ENCODE measurements around the gene BANP.
"Not testable (repeated sequence)": the region's sequence is repeated elsewhere in the genome, so short reads cannot be mapped to it uniquely, and the experiment has no call there.

The BANP gene

DNA sequence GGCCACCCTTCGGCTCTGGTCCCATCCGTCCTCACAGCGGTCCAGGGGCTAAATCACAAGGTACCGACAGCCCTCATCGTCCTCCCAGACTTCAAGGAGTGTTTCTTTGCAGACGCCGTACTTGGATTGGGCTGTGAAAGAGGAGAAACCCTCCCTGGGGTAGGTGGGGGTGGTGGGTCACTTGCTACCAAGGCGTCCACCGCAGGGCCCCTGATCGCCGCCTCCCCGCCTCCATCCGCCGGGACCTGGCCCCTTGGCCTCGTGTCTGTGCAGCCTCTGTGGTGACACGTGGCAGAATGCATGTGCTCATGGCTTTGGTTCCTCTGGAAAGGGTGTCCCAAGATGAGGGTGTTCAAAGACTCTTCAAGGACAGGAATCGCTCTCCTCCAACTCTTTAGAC is 151.4 kb downstream of the BANP start:
- Histone ChIP-seq H3K9me3 (ENCODE audit: insufficient read depth, low read length, severe bottlenecking) (no peaks in the 10 kb centered on the region), H3K36me3 (ENCODE audit: insufficient read depth, low read length) (no peaks in the 10 kb centered on the region), H3K4me3 (ENCODE audit: low read depth in 1 of 2, low read length in 2 of 2) (no peak overlapping the region), H3K27ac (ENCODE audit: low read length) (no peak overlapping the region), H4K20me1 (ENCODE audit: insufficient read depth, low read length) (no peaks in the 10 kb centered on the region), H3K79me2 (ENCODE audit: insufficient read depth, low read length) (no peaks in the 10 kb centered on the region), H3K27me3 (ENCODE audit: insufficient read depth, low read length, poor library complexity) (no peaks in the 10 kb centered on the region), H3K4me2 (ENCODE audit: insufficient read depth, low read length) (no peak overlapping the region), H3K9ac (ENCODE audit: low read depth, low read length) (no peak overlapping the region), H2AFZ (ENCODE audit: low read depth, low read length) (no peak overlapping the region), H3K4me1 (ENCODE audit: insufficient read depth, low read length) (no peaks in the 10 kb centered on the region)
- ATAC-seq (ENCODE audit: insufficient read depth, low read depth) = no peak
- TF ChIP-seq, protein P1, sequence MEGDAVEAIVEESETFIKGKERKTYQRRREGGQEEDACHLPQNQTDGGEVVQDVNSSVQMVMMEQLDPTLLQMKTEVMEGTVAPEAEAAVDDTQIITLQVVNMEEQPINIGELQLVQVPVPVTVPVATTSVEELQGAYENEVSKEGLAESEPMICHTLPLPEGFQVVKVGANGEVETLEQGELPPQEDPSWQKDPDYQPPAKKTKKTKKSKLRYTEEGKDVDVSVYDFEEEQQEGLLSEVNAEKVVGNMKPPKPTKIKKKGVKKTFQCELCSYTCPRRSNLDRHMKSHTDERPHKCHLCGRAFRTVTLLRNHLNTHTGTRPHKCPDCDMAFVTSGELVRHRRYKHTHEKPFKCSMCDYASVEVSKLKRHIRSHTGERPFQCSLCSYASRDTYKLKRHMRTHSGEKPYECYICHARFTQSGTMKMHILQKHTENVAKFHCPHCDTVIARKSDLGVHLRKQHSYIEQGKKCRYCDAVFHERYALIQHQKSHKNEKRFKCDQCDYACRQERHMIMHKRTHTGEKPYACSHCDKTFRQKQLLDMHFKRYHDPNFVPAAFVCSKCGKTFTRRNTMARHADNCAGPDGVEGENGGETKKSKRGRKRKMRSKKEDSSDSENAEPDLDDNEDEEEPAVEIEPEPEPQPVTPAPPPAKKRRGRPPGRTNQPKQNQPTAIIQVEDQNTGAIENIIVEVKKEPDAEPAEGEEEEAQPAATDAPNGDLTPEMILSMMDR (IDR thresholded peaks at IDR 0.05; ENCODE audit: borderline replicate concordance, extremely low read depth, low read length, poor library complexity, severe bottlenecking) = no peak
- TF ChIP-seq EZH2 (IDR thresholded peaks at IDR 0.05; ENCODE audit: borderline replicate concordance, low read depth, low read length, severe bottlenecking) = no peak
- no peak for DNase-seq

DNA sequence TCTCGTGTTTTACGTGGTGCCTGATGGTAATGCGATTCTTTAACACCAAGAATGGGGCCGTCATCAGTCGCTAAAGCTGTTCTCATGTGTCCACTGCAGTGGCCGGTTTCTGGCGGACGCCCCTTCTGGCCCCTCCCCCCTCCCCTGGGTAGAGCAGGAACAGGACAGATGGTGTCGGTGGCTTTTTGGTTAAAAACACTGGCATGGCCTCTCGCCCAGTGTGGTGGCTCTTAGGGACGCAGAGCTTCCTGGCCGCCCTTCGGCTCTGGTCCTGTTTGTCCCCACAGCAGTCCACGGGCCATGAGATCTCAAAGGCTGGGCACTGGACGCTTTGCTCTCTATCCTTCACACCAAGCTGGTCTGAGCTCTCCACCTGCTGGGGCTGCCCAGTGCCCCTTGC is 151.8 kb downstream of the BANP start:
- Histone ChIP-seq H3K27me3 (ENCODE audit: insufficient read depth, low read length, poor library complexity) (no peaks in the 10 kb centered on the region), H3K4me2 (ENCODE audit: insufficient read depth, low read length) (no peak overlapping the region), H2AFZ (ENCODE audit: low read depth, low read length) (no peak overlapping the region), H3K79me2 (ENCODE audit: insufficient read depth, low read length) (no peaks in the 10 kb centered on the region), H3K4me1 (ENCODE audit: insufficient read depth, low read length) (no peaks in the 10 kb centered on the region), H4K20me1 (ENCODE audit: insufficient read depth, low read length) (no peaks in the 10 kb centered on the region), H3K27ac (ENCODE audit: low read length) (no peak overlapping the region), H3K4me3 (ENCODE audit: low read depth in 1 of 2, low read length in 2 of 2) (no peak overlapping the region), H3K9me3 (ENCODE audit: insufficient read depth, low read length, severe bottlenecking) (no peaks in the 10 kb centered on the region), H3K36me3 (ENCODE audit: insufficient read depth, low read length) (no peaks in the 10 kb centered on the region), H3K9ac (ENCODE audit: low read depth, low read length) (no peak overlapping the region)
- DNase-seq (no peak), ATAC-seq (ENCODE audit: insufficient read depth, low read depth) (no peak)
- TF ChIP-seq, protein P1 (IDR thresholded peaks at IDR 0.05; ENCODE audit: borderline replicate concordance, extremely low read depth, low read length, poor library complexity, severe bottlenecking) = no peak
- TF ChIP-seq EZH2 (IDR thresholded peaks at IDR 0.05; ENCODE audit: borderline replicate concordance, low read depth, low read length, severe bottlenecking) = no peak

DNA sequence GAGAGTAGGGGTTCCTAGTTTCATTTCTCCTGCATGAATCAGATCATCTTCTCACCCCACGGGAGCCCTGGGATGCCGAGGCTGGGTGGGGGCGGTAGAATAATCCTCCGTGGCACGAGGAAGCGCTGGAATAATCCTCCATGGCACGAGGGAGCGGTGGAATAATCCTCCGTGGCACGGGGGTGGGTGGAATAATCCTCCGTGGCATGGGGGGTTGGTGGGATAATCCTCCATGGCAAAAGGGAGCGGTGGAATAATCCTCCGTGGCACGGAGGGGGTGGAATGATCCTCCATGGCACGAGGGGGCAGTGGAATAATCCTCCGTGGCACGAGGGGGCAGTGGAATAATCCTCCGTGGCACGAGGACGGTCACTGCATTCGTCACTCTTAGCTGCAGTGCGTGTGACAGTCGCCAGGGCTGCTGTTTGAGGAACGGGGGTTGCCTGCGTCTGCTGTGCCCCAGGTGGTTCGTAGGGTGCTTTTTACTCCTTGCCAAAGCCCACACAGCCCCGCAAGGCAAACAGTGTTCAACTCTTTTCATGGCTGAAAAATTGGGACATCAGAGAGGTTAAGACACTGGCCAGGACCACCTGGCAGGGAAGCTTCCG is 152.5 kb downstream of the BANP start:
- Histone ChIP-seq H3K27me3 (ENCODE audit: insufficient read depth, low read length, poor library complexity) (no peaks in the 10 kb centered on the region), H3K9me3 (ENCODE audit: insufficient read depth, low read length, severe bottlenecking) (no peaks in the 10 kb centered on the region), H3K27ac (ENCODE audit: low read length) (no peak overlapping the region), H3K4me2 (ENCODE audit: insufficient read depth, low read length) (no peak overlapping the region), H4K20me1 (ENCODE audit: insufficient read depth, low read length) (no peaks in the 10 kb centered on the region), H3K4me1 (ENCODE audit: insufficient read depth, low read length) (no peaks in the 10 kb centered on the region), H3K79me2 (ENCODE audit: insufficient read depth, low read length) (no peaks in the 10 kb centered on the region), H3K36me3 (ENCODE audit: insufficient read depth, low read length) (no peaks in the 10 kb centered on the region), H2AFZ (ENCODE audit: low read depth, low read length) (no peak overlapping the region), H3K4me3 (ENCODE audit: low read depth in 1 of 2, low read length in 2 of 2) (no peak overlapping the region), H3K9ac (ENCODE audit: low read depth, low read length) (no peak overlapping the region)
- DNase-seq (no peak), ATAC-seq (ENCODE audit: insufficient read depth, low read depth) (no peak)
- TF ChIP-seq, protein P1 (IDR thresholded peaks at IDR 0.05; ENCODE audit: borderline replicate concordance, extremely low read depth, low read length, poor library complexity, severe bottlenecking) = no peak
- TF ChIP-seq EZH2 (IDR thresholded peaks at IDR 0.05; ENCODE audit: borderline replicate concordance, low read depth, low read length, severe bottlenecking) = no peak

DNA sequence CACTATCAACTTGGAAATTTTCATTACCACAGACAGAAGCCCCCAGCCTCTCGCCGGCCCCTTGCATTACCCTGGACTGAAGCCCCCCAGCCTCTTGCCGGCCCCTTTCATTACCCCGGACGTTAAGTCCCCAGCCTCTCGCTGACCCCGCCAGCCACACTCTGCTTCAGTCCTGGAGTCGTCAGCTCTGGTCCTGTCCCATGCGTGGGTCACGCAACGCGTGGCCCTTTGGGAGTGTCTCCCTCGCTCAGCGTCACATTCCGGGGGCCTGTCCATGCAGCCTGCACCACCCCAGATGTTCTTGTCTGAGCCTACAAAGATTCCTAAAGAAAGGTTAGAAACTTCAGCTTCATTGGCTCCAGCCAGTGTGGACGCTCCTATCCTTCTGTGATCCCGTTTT is 153.1 kb downstream of the BANP start:
- not testable (repeated sequence) for H3K27ac ChIP-seq (ENCODE audit: low read length); H3K79me2 ChIP-seq (ENCODE audit: insufficient read depth, low read length); H4K20me1 ChIP-seq (ENCODE audit: insufficient read depth, low read length); H3K36me3 ChIP-seq (ENCODE audit: insufficient read depth, low read length); DNase-seq; H3K4me1 ChIP-seq (ENCODE audit: insufficient read depth, low read length); H3K4me3 ChIP-seq (ENCODE audit: low read depth in 1 of 2, low read length in 2 of 2); H3K27me3 ChIP-seq (ENCODE audit: insufficient read depth, low read length, poor library complexity); ATAC-seq (ENCODE audit: insufficient read depth, low read depth); H3K4me2 ChIP-seq (ENCODE audit: insufficient read depth, low read length); H2AFZ ChIP-seq (ENCODE audit: low read depth, low read length); H3K9ac ChIP-seq (ENCODE audit: low read depth, low read length); H3K9me3 ChIP-seq (ENCODE audit: insufficient read depth, low read length, severe bottlenecking)

DNA sequence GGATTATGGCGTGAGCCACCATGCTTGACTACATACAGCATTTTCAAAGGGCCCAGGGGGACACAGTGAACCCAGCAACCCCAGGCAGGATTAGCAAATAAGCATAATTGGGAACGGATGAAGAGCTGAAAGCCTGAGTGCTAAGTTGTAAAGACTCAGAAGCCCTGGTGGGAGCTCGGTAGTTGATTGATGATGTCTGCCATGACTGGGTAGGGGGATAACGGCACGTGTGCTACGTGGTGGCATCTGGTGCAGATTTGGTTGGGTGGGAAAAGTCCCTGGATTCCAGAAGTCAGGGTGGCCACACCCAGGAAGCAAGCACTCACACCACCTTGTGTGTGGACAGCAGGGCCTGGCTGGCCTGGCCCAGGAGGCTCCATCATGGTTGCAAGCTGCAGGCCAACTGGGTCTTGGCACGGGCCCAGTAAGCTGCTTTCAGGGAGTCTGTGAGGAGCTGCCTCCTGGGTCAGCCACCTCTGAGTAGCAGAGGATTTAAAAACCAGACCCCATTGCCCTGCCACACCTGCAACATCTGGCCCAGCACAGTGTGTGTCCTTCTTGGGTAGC is 154.4 kb downstream of the BANP start:
- not testable (repeated sequence) for H3K4me1 ChIP-seq (ENCODE audit: insufficient read depth, low read length); H3K9me3 ChIP-seq (ENCODE audit: insufficient read depth, low read length, severe bottlenecking); H3K36me3 ChIP-seq (ENCODE audit: insufficient read depth, low read length); ATAC-seq (ENCODE audit: insufficient read depth, low read depth); H3K4me2 ChIP-seq (ENCODE audit: insufficient read depth, low read length); H4K20me1 ChIP-seq (ENCODE audit: insufficient read depth, low read length); H3K27me3 ChIP-seq (ENCODE audit: insufficient read depth, low read length, poor library complexity); H3K9ac ChIP-seq (ENCODE audit: low read depth, low read length); H3K27ac ChIP-seq (ENCODE audit: low read length); H3K4me3 ChIP-seq (ENCODE audit: low read depth in 1 of 2, low read length in 2 of 2); H3K79me2 ChIP-seq (ENCODE audit: insufficient read depth, low read length); DNase-seq; H2AFZ ChIP-seq (ENCODE audit: low read depth, low read length)

DNA sequence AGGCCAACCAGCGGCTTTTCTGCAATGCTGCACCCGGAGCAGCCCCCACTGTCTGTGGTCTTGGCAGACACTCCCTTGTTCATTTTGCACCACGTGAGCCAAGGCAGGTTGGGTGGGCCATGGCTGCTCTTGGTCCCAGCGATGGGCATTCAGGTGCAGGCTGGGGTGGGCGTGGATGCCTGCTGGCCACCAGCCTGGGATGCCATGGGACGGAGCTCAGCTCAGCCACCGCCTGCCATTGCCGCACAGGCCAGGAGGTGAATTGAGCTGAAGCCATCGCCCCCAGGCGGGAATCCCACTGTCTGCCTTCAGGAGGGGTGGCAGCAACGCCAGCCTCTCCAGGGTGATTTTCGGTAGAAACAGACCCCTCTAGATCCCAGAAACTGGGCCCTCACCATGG is 155.3 kb downstream of the BANP start:
- not testable (repeated sequence) for H3K27me3 ChIP-seq (ENCODE audit: insufficient read depth, low read length, poor library complexity); H3K4me2 ChIP-seq (ENCODE audit: insufficient read depth, low read length); H3K27ac ChIP-seq (ENCODE audit: low read length); H3K4me3 ChIP-seq (ENCODE audit: low read depth in 1 of 2, low read length in 2 of 2); H3K4me1 ChIP-seq (ENCODE audit: insufficient read depth, low read length); H3K9ac ChIP-seq (ENCODE audit: low read depth, low read length); H3K9me3 ChIP-seq (ENCODE audit: insufficient read depth, low read length, severe bottlenecking); H3K36me3 ChIP-seq (ENCODE audit: insufficient read depth, low read length); ATAC-seq (ENCODE audit: insufficient read depth, low read depth); H2AFZ ChIP-seq (ENCODE audit: low read depth, low read length); H4K20me1 ChIP-seq (ENCODE audit: insufficient read depth, low read length); DNase-seq; H3K79me2 ChIP-seq (ENCODE audit: insufficient read depth, low read length)
